PFSK-1 (cell line): ENCODE results near the gene SCRN2.

Experiments used
- FOXP2 ChIP-seq: optimal IDR thresholded peaks from 2 replicates; pipeline ENCODE3; 2011; ENCODE audit warnings: borderline replicate concordance, control low read depth, inconsistent platforms; ENCODE audit not compliant: insufficient read depth; ENCODE audit errors: extremely low read length, extremely low read depth
- POLR2AphosphoS5 ChIP-seq: IDR thresholded peaks from 2 replicates; pipeline ENCODE4 v1.6.1; 2012; ENCODE audit warnings: low read depth, mild to moderate bottlenecking, control low read depth, low read length, moderate library complexity
- REST ChIP-seq, 2 experiments: IDR thresholded peaks; 2 replicates each; pipeline versions ENCODE4 v1.6.1 to v1.8.0; 2011 to 2012; ENCODE audit warnings: low read depth in 2 of 2, low read length in 2 of 2, control low read depth in 1 of 2, inconsistent platforms in 1 of 2, mild to moderate bottlenecking in 1 of 2, moderate library complexity in 1 of 2; ENCODE audit not compliant: insufficient read depth in 1 of 2
- SIN3A ChIP-seq: IDR thresholded peaks from 2 replicates; pipeline ENCODE4 v1.6.1; 2012; ENCODE audit warnings: mild to moderate bottlenecking, low read length, moderate library complexity, borderline replicate concordance; ENCODE audit not compliant: insufficient read depth
- TAF1 ChIP-seq: IDR thresholded peaks from 2 replicates; pipeline ENCODE4 v1.6.1; 2012; ENCODE audit warnings: low read length, control low read depth, borderline replicate concordance; ENCODE audit not compliant: insufficient read depth

GRCh38 chr17:47879028-47879585, 38.0 kb upstream of the SCRN2 start:
- TF ChIP-seq TAF1: no peak
- no peak for TF ChIP-seq REST (IDR thresholded peaks at IDR 0.05; ENCODE audit: insufficient read depth in 1 of 2, low read depth in 2 of 2, low read length in 2 of 2)
- no peak for TF ChIP-seq FOXP2
- no peak for TF ChIP-seq POLR2AphosphoS5
- TF ChIP-seq SIN3A: no peak
